ENCODE measurements around the gene AKT2.

DNA sequence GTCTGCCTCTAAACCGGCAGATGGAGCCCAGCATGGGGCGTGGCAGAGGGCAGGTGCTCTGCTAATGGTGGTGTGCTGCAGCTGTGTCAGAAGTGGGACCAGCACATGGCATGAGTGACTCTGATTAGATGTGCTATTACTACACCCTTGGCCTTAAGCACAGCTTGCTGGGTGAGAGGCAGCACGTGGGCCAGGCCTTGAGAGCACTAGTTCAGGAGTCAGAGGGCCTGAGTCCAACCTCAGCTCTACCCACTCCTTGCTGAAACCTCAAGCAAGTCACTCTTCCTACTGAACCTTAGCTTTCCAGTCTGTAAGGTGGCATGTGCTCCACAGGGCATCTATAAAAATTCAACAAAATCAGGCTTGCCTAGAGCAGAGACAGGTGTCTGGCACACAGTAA is 22.7 kb downstream of the AKT2 start:
- TF ChIP-seq SIN3A (IDR thresholded peaks at IDR 0.05; ENCODE audit: low read depth, low read length) (no peak), IKZF2 (IDR thresholded peaks at IDR 0.05) (no peak), EZH2 (IDR thresholded peaks at IDR 0.05; ENCODE audit: borderline replicate concordance, control insufficient read depth, low read depth, low read length) (no peak)

Data from GM12878 (cell line).